Measurements from ENCODE around the gene ATG7. TPM values are rescaled to one million over a fixed set of nuclear protein-coding genes. Genes with fewer than 3 reads are reported as not detected.
"Not testable (repeated sequence)": the region's sequence is repeated elsewhere in the genome, so short reads cannot be mapped to it uniquely, and the experiment has no call there.

ATG7 gene
- total RNA-seq, 2 experiments from 2014 or later: 29.5 to 34.2 TPM

GRCh38 chr3:11459186-11459824 lies 187.1 kb downstream of the ATG7 start:
- Mint-ChIP-seq H3K27ac (no peak overlapping the region), H3K4me1 (no peaks in the 10 kb centered on the region), H3K36me3 (ENCODE audit: low read depth) (no peaks in the 10 kb centered on the region), H3K27me3 (no peaks in the 10 kb centered on the region), H3K9me3 (no peaks in the 10 kb centered on the region), H3K4me3 (no peak overlapping the region)
- CTCF ChIA-PET: interaction anchor here (1.8 kb wide), 1 partner anchor 9 kb away, joined by 4 read pairs; no protein-coding TSS in a partner anchor
- DNase-seq: no peak
- POLR2A ChIA-PET: no interaction called here

DNA sequence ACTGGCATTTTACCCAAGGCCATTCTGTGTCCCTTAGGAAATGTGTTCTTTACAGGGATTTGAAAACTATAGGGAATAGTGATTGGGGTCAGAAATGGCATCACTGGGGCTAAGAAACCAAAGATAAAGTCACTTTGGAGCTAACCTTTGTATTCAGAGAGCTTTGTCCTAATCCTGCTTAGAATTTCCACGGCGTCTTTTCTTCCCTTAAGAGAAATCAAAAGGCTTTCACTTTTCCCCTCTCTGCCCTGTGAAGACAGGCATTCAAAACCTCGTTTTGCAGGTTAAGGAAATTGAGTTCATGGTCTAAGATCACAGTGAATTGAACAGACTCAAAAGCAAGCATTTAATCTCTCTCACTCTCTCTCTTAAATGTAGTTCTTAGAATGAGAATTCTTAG lies 189.0 kb downstream of the ATG7 start:
- POLR2A ChIA-PET: no interaction called here
- CTCF ChIA-PET: no interaction called here
- Mint-ChIP-seq H3K36me3 (ENCODE audit: low read depth) (no peaks in the 10 kb centered on the region), H3K4me1 (no peaks in the 10 kb centered on the region), H3K4me3 (no peak overlapping the region), H3K9me3 (no peaks in the 10 kb centered on the region), H3K27me3 (no peaks in the 10 kb centered on the region), H3K27ac (no peak overlapping the region)
- DNase-seq: no peak

- POLR2A ChIA-PET; DNase-seq; H3K27ac Mint-ChIP-seq; H3K4me1 Mint-ChIP-seq; H3K36me3 Mint-ChIP-seq (ENCODE audit: low read depth); CTCF ChIA-PET; H3K9me3 Mint-ChIP-seq; H3K4me3 Mint-ChIP-seq; H3K27me3 Mint-ChIP-seq: not testable (repeated sequence)
Observed at GRCh38 chr3:11462673-11463072, 190.5 kb downstream of the ATG7 start.

DNA sequence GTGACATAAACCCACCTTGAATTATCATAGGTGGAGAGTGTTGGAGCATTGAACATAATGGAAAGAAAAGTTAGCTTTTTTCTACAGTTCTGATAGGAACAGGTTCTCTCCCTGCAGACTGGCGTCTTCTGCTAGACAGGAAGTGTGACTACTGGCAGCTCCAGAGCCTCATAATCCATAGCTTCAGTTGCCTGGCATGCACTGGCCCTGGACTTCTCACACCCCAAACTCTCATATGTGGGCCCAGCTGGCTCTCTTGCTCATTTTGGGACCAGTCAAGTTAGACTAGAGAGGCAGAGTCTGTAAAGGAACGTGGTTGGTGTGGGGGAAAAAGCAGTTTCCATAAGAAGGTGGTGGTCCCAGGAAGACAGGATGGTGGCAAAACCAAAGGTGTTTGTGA lies 191.4 kb downstream of the ATG7 start:
- no peaks in the 10 kb centered on the region for H3K36me3 Mint-ChIP-seq (ENCODE audit: low read depth)
- no peaks in the 10 kb centered on the region for H3K9me3 Mint-ChIP-seq
- CTCF ChIA-PET: no interaction called here
- H3K27ac Mint-ChIP-seq: no peak overlapping the region
- no peaks in the 10 kb centered on the region for H3K27me3 Mint-ChIP-seq
- no peak for DNase-seq
- no peak overlapping the region for H3K4me3 Mint-ChIP-seq
- H3K4me1 Mint-ChIP-seq: no peaks in the 10 kb centered on the region
- POLR2A ChIA-PET: no interaction called here

- ChIA-PET CTCF (interaction anchor here (0.8 to 1.5 kb wide), 2 partner anchors 10 to 31 kb away, joined by 3 read pairs; no protein-coding TSS in a partner anchor), POLR2A (no interaction called here)
- Mint-ChIP-seq H3K4me1 (no peaks in the 10 kb centered on the region), H3K4me3 (no peak overlapping the region), H3K27me3 (no peaks in the 10 kb centered on the region), H3K9me3 (no peaks in the 10 kb centered on the region), H3K36me3 (ENCODE audit: low read depth) (no peaks in the 10 kb centered on the region), H3K27ac (no peak overlapping the region)
- no peak for DNase-seq
Observed at GRCh38 chr3:11464356-11464755, 192.2 kb downstream of the ATG7 start.

GRCh38 chr3:11465744-11466616 lies 193.8 kb downstream of the ATG7 start:
- H3K4me1 Mint-ChIP-seq: no peaks in the 10 kb centered on the region
- no peak overlapping the region for H3K27ac Mint-ChIP-seq
- no peak overlapping the region for H3K4me3 Mint-ChIP-seq
- no peaks in the 10 kb centered on the region for H3K36me3 Mint-ChIP-seq (ENCODE audit: low read depth)
- H3K27me3 Mint-ChIP-seq: no peaks in the 10 kb centered on the region
- H3K9me3 Mint-ChIP-seq: no peaks in the 10 kb centered on the region
- POLR2A ChIA-PET: no interaction called here
- no peak for DNase-seq
- CTCF ChIA-PET: interaction anchor here (0.7 to 1.3 kb wide), 2 partner anchors 12 to 174 kb away, joined by 3 to 4 read pairs; no protein-coding TSS in a partner anchor

GRCh38 chr3:11467875-11468274 lies 195.7 kb downstream of the ATG7 start:
- ChIA-PET POLR2A (no interaction called here), CTCF (interaction anchor here (0.9 to 1.8 kb wide), 2 partner anchors 9 to 14 kb away, joined by 3 to 4 read pairs; no protein-coding TSS in a partner anchor)
- Mint-ChIP-seq H3K4me1 (no peaks in the 10 kb centered on the region), H3K9me3 (no peaks in the 10 kb centered on the region), H3K27me3 (no peaks in the 10 kb centered on the region), H3K4me3 (no peak overlapping the region), H3K27ac (no peak overlapping the region), H3K36me3 (ENCODE audit: low read depth) (no peaks in the 10 kb centered on the region)
- DNase-seq: no peak

GRCh38 chr3:11470031-11470853 lies 198.0 kb downstream of the ATG7 start:
- Mint-ChIP-seq H3K4me1 (no peaks in the 10 kb centered on the region), H3K27ac (no peak overlapping the region), H3K27me3 (no peaks in the 10 kb centered on the region), H3K4me3 (no peak overlapping the region), H3K36me3 (ENCODE audit: low read depth) (no peaks in the 10 kb centered on the region), H3K9me3 (no peaks in the 10 kb centered on the region)
- CTCF ChIA-PET: no interaction called here
- POLR2A ChIA-PET: no interaction called here
- DNase-seq: no peak

- Mint-ChIP-seq H3K4me1 (no peaks in the 10 kb centered on the region), H3K36me3 (ENCODE audit: low read depth) (no peaks in the 10 kb centered on the region), H3K27me3 (no peaks in the 10 kb centered on the region), H3K9me3 (no peaks in the 10 kb centered on the region), H3K27ac (no peak overlapping the region), H3K4me3 (no peak overlapping the region)
- DNase-seq: no peak
- POLR2A ChIA-PET: no interaction called here
- CTCF ChIA-PET: interaction anchor here (0.6 to 0.7 kb wide), 2 partner anchors 449 to 565 kb away, joined by 3 to 5 read pairs; no protein-coding TSS in a partner anchor
Observed at GRCh38 chr3:11475324-11475723, 203.1 kb downstream of the ATG7 start.

DNA sequence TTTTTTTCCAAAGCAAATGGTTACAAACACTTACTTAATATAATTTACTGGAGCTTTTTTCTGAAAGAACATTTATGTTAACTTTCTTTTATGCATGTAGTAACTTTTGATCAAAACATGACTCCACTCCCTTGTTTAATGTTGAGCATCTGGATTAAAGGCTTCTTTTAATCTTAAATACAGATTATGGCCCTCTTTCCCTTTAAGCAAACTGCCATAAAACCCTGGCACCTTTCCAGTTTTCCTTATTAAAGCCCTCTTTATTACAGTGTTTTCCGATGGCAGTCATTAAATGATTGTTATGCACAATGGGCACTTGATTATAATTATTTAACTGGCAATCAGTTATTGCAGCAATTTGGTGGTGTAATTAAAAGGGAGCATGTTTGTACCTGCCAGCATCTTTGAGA lies 204.5 kb downstream of the ATG7 start:
- no peaks in the 10 kb centered on the region for H3K4me1 Mint-ChIP-seq
- H3K4me3 Mint-ChIP-seq: no peak overlapping the region
- CTCF ChIA-PET: no interaction called here
- H3K9me3 Mint-ChIP-seq: no peaks in the 10 kb centered on the region
- POLR2A ChIA-PET: no interaction called here
- no peak overlapping the region for H3K27ac Mint-ChIP-seq
- H3K36me3 Mint-ChIP-seq (ENCODE audit: low read depth): no peaks in the 10 kb centered on the region
- no peak for DNase-seq
- no peaks in the 10 kb centered on the region for H3K27me3 Mint-ChIP-seq

DNA sequence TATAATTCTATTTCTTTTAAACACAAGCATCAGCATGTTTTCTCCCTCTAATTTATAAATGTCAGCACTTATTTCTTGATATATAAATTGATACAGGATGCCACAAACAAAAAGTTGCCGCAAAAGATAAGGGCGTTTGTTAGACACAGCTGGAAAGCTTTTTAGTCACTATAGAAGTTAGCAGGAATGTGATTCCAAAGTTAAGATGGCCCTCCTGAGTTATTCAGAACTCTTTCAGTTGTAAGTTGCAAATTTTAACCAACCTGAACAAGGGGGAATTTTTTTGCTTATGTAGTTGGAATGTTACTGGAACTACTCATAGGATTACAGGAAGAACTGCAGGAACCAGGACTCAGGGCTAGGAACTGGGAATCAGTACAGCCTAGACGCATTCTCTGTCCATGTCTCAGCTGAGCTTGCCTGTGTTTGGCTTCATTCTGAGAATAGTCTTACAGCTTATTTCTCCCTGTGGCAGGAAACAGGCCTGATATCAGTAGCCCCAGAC lies 205.3 kb downstream of the ATG7 start:
- no peak for DNase-seq
- Mint-ChIP-seq H3K4me1 (no peaks in the 10 kb centered on the region), H3K27me3 (no peaks in the 10 kb centered on the region), H3K9me3 (no peaks in the 10 kb centered on the region), H3K27ac (no peak overlapping the region), H3K36me3 (ENCODE audit: low read depth) (no peaks in the 10 kb centered on the region), H3K4me3 (no peak overlapping the region)
- ChIA-PET CTCF (interaction anchor here (1.0 to 2.3 kb wide), 2 partner anchors 9 to 11 kb away, joined by 4 to 6 read pairs; no protein-coding TSS in a partner anchor), POLR2A (no interaction called here)

- CTCF ChIA-PET: interaction anchor here (1.0 to 2.3 kb wide), 2 partner anchors 9 to 12 kb away, joined by 4 to 6 read pairs; no protein-coding TSS in a partner anchor
- H3K4me3 Mint-ChIP-seq: no peak overlapping the region
- no peaks in the 10 kb centered on the region for H3K4me1 Mint-ChIP-seq
- no peaks in the 10 kb centered on the region for H3K9me3 Mint-ChIP-seq
- no peak for DNase-seq
- H3K36me3 Mint-ChIP-seq (ENCODE audit: low read depth): no peaks in the 10 kb centered on the region
- H3K27ac Mint-ChIP-seq: no peak overlapping the region
- H3K27me3 Mint-ChIP-seq: no peaks in the 10 kb centered on the region
- POLR2A ChIA-PET: no interaction called here
Observed at GRCh38 chr3:11478167-11478566, 206.0 kb downstream of the ATG7 start.
